ENCODE measurements around the gene RMP24.
"Not testable (repeated sequence)": the region's sequence is repeated elsewhere in the genome, so short reads cannot be mapped to it uniquely, and the experiment has no call there.

RMP24 gene

DNA sequence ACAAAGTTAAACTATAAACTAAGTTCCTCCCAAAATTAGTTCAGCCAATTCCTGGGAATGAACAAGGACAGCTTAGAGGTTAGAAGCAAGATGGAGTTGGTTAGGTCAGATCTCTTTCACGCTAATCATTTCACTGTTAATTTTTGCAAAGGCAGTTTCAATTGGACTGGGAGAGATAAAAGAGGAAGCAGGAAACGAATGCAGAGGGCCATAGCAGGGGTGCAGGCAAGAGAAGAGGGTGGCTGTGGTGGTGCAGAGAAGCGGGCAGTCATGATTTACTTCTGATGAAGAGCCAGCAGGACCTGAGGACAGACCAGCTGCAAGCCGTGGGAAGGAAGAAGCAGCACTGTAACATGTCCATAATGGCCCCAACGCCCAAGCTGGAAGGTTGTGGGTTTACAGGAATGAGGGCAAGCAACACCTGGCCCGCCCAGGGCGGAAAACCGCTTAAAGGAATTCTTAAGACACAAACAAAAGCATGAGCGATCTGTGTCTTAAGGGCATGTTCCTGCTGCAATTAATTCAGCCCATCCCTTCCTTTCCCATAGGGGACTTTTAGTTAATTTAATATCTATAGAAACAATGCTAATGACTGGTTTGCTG lies 4.1 kb upstream of the RMP24 start:
- DNase-seq: no peak

- no peak for DNase-seq
These were observed 2.8 kb upstream of the RMP24 start for GRCh38 chr18:35969676-35970075.

GRCh38 chr18:35971661-35972196 lies 750 bp upstream of the RMP24 start:
- peak in 1 of 2 donors; percentile 56 for DNase-seq

DNA sequence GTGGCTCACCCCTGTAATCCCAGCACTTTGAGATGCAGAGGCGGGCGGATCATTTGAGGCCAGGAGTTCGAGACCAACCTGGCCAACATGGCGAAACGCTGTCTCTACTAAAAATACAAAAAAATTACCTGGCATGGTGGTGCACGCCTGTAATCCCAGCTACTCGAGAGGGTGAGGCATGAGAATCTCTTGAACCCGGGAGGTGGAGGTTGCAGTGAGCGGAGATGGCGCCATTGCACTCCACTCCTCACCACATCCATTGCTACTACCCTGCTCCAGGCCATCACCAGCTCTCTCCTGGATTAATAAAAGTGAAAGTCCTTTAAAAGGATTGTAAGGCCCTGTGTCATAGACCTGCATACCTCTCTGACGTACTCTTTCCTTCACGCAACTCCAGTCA lies 1.2 kb downstream of the RMP24 start:
- no peak for DNase-seq

GRCh38 chr18:35974181-35974580 lies 1.7 kb downstream of the RMP24 start:
- DNase-seq: no peak

GRCh38 chr18:35979112-35979511 lies 6.6 kb downstream of the RMP24 start:
- DNase-seq: no peak

DNA sequence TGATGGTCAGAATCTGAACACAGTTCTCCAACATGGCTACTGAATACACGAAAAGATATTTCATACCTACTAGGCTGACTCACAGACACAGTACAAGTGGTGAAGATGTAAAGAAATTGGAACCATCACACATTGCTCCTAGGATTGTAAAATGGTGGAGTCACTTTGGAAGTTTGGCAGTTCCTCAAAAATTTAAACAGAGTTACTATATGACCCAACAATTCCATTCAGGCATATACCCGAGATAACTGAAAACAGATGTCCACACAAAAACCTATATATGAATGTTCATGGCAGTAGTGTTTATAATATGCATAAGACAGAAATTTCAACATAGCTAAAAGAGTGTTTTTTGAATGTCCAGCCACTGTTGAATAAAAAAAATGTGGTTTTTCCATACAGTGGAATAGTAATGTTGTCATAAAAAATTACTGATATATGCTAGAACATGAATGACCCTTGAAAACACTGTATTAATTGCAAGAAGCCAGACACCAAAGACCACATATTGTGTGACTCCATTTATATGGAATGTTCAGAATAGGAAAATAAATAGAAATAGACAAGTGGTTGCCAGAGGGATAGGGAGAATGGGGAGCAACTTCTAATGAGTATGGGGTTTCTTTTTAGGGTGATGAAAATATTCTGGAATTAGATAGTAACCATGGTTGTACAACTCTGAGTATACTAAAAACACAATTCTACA lies 10.1 kb downstream of the RMP24 start:
- DNase-seq: no peak

- no peak for DNase-seq
These were observed 10.7 kb downstream of the RMP24 start for GRCh38 chr18:35983147-35983546.

DNA sequence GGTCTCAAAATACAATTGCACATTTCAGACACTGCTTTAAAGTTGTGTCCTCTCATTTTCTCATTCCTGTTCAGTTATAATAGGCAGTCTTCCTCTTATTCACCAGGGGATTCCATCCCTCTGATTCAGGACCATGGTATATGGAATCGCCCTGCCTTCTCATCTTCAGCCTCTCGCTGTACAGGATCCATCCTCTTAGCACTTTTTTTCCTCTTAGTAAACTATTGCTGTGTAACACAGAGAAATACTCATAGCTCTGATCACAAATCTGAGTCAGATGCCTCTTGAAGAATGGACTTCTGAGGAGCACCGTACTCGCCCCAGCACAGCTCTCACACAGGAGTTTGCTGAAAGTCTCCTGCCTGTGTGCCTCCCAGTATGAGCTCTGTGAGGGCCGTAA lies 11.3 kb downstream of the RMP24 start:
- no peak for DNase-seq

DNA sequence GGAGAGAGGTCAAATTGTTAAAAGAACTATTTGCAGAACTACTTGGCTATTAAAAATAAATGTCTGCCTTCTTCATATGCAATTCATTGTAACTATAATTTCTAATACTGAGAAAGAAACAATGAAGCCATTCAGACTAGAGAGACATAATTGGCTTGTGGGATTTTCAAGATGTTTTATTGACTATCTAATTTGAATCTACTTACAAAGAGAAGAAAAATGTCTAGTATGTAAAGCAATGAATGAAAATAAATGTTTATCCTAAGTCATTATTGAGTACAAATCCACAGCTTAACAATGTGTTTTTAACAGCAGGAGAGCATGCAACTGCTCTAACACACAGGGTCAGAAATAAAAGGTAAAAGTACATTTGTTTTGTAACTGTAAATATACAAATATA lies 19.2 kb downstream of the RMP24 start:
- no peak for DNase-seq

DNA sequence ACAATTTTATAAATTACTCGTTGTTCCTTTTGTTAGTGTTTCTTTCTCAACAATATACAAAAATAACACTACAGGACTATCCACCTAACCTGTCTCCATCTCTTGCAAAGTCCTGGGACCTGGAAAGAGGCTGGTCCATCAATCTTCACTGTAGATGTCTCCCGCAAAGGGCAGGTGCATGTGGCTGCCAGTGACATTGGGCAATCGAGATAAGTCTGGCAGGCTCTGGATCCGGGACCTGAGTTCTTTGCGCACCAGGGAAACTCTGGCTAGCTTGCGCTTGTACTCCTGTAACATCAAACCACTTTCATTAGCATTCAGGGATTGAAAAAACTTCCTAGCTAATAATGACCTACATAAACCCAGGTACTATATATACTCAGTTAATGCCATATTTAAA lies 20.5 kb downstream of the RMP24 start:
- no peak for DNase-seq

GRCh38 chr18:35998967-35999366 lies 26.5 kb downstream of the RMP24 start:
- no peak for DNase-seq

- DNase-seq: no peak
These were observed 27.4 kb downstream of the RMP24 start for GRCh38 chr18:35999925-36000324.

DNA sequence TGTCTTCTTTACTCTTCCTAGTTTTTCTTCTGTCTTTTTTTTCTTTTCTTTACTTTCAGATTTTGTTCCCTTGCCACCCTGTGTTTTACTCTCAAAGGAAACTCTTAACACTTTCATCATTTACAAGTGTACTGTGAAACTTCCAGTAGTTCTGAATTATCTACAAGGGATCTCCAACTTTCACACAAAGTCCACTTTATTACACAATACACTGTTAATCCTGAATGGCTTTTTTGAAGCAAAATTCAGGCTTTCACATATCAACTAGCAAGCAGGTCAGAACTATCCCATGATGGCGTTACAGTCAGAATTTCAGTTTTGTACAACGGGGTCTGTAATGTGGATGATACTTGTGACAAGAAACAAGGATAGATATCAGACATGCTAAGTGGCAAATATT lies 34.5 kb downstream of the RMP24 start:
- DNase-seq: no peak

DNA sequence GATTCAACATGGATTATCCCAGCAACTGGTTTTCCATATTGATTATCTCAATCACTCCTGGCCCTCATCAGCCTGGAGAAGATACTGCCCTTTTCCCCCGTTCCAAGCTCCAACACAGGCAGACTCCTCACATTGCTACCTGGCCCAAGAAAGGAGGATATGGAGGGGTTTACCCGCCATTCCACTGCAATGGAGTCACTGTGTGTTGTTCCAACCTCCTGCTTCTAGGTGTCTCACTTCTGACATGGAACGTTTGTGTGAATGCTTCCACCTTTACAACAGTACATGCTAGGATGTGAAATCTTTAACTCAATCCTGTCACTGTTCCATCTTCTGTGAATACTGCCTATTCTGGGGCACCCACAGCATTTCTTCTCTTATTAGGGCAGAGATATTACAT lies 36.7 kb downstream of the RMP24 start:
- no peak for DNase-seq

- no peak for DNase-seq
These were observed 40.4 kb downstream of the RMP24 start for GRCh38 chr18:36012891-36013290.

GRCh38 chr18:36015629-36016028 lies 43.1 kb downstream of the RMP24 start:
- DNase-seq: no peak

DNA sequence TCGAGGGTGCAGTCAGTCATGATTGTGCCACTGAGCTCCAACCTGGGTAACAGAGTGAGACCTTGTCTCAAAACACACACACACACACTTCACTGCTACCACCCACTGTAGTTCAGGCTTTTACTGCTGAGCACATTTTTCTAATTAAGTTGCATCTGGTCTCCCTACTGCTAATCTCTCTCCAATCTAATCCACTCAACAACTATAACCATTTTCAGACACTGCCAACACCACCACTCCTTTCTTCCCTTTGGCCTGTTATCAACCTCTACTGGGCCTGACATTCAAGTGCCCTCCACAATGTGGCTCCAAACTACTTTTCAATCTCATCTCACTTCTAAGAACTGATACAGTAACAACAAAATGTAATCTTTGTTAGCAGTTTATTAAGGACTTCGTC lies 44.8 kb downstream of the RMP24 start:
- no peak for DNase-seq

DNA sequence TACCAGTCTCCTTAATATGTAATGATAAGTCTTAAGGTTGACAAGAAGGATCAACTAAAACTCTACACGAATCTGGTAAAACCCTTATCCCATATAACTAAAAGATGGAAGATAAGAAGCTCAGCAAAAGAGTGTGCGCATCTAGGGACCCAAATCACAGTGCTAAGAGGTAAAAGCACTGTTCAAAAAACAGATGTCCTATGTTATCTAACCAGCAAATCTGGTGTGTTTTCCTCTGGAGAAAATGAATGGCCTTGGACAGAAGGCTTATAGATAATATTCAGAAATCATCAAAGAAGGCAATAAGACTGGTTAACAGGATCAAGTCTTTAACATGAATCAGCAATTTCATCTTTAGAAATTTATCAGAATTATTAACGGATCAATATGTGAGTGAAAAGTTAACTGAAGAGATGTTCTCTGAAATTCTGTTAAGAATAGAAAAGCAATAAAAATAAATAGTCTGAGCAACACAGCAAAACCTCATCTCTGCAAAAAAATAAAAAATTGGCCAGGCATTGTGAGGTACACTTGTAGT lies 47.8 kb downstream of the RMP24 start:
- no peak for DNase-seq

GRCh38 chr18:36023336-36023735 lies 50.9 kb downstream of the RMP24 start:
- no peak for DNase-seq

DNA sequence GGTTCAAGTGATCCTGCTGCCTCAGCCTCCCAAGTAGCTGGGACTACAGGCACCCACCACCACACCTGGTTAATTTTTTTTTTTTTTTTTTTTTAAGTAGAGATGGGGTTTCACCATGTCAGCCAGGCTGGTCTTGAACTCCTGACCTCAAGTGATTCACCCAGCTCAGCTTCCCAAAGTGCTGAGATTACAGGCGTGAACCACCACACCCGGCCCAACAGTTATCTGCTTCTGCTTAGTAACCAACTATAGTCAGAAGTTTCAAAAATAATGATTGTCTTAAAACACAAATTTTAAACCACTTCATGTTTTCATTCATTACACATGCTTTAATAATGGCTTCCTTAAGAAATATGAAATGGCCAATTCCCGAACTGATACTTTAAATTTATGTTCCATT lies 51.8 kb downstream of the RMP24 start:
- DNase-seq: not testable (repeated sequence)

- DNase-seq: no peak
These were observed 52.5 kb downstream of the RMP24 start for GRCh38 chr18:36025025-36025424.

GRCh38 chr18:36028859-36029258 lies 56.4 kb downstream of the RMP24 start:
- no peak for DNase-seq
